GM21825 (cell line): Measurements from ENCODE around the gene FUCA2.
A peak's percentile ranks its signal among the peaks of the same experiment; 100 is the strongest.
"Not testable (repeated sequence)": the region's sequence is repeated elsewhere in the genome, so short reads cannot be mapped to it uniquely, and the experiment has no call there.

ENCODE experiments used
- ATAC-seq: cut with Tn5 transposase; IDR thresholded peaks from one replicate; pipeline ENCODE4 v1.9.1; 2021; ENCODE audit warnings: mild to moderate bottlenecking, moderate library complexity; ENCODE audit not compliant: unreplicated experiment

FUCA2 gene

GRCh38 chr6:143536866-143537691 is 25.6 kb upstream of the FUCA2 start:
- ATAC-seq: peak; percentile 77

DNA sequence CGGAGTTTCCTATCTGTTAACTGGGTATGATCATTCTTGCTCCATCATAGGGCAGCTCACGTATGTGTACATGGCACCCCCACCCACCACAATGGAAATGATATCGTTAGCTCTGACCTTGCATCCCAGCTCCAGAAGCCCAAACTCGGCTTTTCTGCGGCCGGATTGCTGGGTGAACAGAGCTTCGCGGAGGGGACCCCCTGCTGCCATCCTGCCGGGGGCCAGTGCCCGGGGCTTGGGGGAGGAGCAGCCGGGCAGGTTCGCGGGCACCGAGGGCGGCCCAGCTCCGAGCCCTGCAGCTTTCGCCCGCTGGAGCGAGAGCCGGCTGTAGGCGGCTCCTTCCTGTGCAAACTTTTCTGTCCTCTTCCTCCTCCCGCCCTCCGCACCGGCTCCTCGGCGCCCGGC is 24.9 kb upstream of the FUCA2 start:
- peak; percentile 69 for ATAC-seq

DNA sequence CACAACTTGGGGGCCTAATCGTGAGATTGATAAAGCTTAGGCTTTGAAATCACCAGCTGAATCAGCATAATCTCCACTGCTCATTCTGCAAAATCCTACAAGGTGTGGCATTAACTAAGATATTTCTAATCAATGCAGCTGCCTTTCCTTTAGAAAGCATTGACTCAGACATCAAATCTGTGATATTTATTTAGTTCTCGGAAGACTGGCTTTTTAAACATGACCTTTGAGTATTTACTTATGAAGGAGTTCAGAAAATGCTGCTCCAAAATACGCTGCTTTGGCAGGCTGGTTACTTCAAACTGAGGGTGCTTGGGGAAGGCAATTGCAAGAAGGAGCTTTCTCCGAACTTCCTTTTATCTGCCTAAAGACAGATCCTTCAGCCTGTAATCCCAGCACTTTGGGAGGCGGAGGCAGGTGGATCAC is 23.7 kb upstream of the FUCA2 start:
- ATAC-seq: no peak

DNA sequence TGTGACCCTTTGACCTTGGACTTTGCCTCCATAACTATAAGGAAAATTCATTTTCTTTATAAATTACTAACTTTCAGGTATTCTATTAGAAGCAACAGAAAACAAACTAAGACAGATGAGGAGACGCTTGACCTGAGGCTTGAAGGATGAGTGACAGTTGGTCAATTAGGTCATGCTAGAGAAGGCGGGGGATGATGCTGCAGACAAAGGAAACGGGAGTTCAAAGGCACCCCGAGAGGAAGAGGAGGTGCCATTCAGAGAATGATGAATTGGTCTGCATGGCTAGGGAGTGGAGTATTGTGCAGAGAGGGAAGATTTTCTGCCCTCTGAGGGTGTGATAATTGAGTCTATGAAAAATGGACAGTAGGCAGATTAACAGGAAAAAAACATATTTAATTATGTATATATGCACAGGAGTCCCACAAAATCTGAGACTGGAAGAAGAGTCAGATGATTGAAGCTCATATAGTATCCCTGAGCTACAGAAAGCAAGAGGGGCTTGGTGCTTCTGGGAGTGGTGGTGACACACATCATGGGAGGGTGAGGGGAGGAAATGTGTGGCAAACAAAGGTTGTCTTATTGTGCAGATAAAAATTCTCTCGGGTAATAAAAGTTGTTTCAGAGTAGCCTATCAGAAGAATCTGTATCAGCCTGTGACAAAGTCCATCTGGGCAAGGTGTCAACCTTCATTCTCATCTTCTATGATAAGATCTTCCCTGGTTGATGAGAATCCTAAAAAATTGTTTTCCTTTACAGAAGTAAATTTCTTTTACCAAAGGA is 20.4 kb upstream of the FUCA2 start:
- ATAC-seq: no peak

- ATAC-seq: no peak
Observed at GRCh38 chr6:143529095-143529494, 17.6 kb upstream of the FUCA2 start.

- ATAC-seq: peak; percentile 88
Observed at GRCh38 chr6:143528164-143528811, 16.8 kb upstream of the FUCA2 start.

GRCh38 chr6:143527677-143528076 is 16.2 kb upstream of the FUCA2 start:
- no peak for ATAC-seq

GRCh38 chr6:143525356-143525755 is 13.8 kb upstream of the FUCA2 start:
- no peak for ATAC-seq

DNA sequence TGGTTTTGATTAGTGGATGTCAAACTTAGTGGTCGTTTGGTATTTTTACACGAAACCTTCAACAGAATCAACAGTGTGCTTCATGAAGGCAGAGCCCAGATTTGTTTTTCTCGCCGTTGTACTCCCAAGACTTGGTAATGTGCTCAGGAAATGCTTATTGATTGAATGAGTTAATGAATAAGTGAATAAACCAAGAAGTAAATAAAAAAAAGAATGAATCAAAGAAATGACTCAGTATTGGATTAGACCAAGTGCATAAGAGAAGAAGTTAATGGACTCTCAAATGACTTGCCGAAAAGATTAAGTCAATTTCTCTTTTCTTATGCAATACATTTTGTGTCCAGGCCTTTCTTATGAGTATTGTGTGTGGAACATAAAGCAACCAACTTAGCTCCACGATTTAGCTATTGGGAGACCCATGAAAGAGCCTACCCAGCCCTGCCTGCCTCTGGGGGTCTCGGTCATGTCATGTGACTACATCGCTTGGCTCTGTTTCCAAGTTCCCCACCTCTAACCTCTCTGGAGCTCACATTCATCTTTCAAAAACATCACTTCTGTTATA is 10.6 kb upstream of the FUCA2 start:
- ATAC-seq: no peak

GRCh38 chr6:143517447-143517773 is 5.9 kb upstream of the FUCA2 start:
- ATAC-seq: no peak

DNA sequence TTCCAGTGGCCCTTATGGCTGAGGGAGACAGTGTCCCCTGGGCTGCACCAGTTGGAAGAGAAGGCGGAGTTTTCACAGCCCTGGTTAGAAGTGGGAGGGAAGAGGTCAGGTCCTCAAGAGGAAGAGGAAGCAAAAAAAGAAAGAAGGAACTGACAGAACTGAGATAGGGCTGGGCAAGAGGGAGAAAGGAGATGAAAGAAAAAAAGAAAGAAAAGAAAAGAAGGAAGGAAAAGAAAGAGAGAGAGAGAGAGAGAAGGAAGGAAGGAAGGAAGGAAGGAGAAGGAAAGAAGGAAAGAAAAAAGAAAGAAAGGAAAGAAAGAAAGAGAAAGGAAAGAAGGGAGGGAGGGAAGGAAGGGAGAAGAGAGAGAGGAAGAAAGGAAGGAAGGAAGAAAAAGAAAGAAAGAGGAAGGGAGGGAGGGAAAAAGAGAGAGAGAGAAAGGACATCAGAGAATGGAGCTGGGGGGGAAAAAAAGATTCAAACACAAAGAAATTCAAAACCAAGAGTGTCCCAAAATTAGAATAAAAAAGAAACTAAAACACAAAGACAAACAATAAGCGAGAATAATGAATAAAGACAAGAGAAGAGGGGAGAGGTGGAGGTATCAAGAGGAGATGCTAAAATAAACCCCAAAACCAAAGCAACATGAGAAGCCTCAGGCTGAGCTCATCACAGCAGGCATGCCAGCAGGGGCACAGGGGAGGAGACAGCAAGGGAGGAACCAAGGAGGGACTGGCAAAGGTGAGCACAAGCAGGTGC is 5.3 kb upstream of the FUCA2 start:
- ATAC-seq: no peak

DNA sequence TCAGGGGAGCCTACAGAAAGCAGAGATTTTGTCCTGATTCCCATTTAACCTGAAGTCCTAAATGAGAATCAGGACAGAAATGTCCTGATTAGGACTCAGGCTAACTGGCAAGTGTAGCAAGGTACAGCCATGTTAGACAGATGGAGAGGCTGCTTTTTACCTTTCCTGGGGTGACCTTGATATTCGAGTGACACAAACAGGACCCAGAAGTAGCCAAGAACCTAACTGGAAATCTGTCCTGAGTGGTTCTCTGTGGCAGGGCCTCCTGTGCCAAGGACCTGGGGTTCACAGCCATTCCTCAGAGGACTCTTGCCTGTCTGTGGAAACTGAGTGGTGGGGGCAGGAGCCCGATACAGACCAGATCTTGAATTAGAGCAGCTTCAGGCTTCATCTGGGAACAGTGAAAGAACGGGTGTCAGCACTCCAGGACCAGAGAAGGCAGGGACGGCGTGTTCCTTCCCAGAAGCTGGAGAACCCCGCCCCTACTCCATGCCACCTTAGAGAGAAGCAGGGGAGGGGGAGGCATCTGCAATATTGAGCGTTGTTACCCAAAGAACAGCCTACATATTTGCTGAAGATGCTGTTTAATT is 4.3 kb upstream of the FUCA2 start:
- no peak for ATAC-seq

DNA sequence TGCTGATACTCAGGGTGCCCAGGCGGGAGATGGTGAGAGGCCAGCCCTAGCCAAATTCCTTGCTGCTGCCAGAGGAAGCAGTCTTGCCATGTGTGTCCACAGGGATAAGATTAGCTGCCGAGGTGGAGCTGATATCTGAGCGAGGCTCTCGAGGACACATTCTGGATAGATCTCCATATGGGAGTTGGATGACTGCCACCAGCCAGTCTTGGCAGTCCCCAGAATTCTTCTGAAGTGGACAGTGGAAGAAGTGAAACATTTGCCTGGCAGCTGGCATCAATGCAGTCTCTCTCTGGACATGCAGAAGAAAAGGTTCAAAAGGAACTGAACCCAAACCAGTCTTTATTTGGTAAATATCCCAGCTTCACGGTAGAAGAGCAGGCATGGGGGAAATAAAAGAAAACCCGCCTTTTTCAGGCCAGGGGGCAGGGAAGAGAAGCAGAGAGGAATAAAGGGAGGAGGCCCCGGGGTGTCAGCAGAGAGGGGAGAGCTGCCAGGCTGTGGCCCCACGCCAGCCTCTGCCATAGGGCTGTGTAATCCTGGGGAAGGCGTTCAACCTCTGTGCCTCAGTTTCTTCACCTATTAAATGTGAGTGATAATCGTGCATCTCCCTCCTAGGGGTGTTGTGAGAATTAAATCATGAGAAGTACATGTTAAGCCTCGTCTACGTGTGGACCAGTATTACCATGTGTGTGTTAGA is 3.7 kb upstream of the FUCA2 start:
- ATAC-seq: no peak

DNA sequence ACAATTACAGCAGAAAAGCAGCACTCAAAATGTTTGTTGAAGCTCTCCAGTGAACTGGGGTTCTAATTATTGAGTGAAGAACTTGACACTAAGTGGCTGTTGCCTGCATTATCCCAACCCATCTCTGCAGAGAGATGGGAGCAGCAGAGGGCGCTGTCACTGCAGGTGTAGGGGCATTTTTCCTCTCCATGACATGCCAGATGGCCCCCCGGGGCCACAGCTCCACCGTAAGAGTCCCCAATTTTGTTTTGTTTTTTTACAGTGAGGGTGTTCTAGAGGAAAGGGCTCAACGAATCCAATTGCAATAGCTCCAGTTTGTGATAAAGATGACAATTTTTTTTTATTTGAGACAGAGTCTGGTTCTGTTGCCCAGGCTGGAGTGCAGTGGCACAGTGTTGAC is 1.9 kb upstream of the FUCA2 start:
- ATAC-seq: no peak

DNA sequence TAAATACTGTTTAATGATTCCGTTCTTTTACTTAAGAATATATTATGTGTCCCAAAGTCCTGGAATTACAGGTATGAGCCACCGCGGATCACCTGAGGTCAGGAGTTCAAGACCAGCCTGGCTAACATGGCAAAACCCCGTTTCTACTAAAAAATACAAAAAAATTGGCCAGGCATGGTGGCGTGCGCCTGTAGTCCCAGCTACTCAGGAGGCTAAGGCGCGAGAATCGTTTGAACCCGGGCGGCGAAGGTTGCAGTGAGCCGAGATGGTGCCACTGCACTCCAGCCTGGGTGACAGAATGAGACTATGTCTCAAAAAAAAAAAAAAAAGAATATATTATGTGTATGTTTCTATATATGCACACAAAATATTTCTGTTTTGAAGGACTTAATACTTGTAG is 1.2 kb downstream of the FUCA2 start:
- not testable (repeated sequence) for ATAC-seq

- ATAC-seq: peak; percentile 49
Observed at GRCh38 chr6:143507358-143508145, 4.0 kb downstream of the FUCA2 start.

DNA sequence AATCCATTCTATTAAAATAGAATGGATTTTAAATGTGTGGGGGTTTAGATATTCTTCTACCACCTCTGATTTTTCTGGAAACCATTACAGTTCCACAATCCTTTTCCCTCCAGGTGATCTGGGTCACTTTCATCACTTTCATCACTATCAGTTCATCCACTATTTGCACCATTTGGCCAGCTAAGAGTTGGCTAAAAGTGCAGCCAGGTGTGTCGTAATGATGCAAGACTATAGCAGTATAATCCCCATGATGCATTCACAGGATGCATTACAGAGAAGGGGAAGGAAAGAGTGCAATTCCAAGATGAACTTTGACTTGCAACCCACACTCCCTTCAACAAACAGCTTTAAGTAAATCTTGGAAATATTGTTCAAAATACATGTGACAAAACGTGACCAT is 4.9 kb downstream of the FUCA2 start:
- no peak for ATAC-seq

DNA sequence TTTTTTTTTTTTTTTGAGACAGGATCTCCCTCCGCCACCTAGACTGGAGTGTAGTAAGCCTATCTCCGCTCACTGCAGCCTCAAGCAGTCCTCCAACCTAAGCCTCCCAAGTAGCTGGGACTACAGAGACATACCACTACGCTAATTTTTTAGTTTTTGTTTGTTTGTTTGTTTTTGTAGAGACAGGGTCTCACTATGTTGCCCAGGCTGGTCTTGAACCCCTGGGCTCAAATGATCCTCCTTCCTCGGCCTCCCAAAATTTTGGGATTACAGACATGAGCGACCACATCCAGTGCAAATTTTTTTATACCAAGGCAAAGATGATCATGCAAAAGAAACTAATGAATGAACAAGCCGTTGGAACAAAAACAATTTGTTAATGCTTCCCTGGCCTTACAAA is 5.3 kb downstream of the FUCA2 start:
- ATAC-seq: no peak

GRCh38 chr6:143505537-143505936 is 6.0 kb downstream of the FUCA2 start:
- no peak for ATAC-seq
